ENCODE results near the gene BEAN1.
"Not testable (repeated sequence)": the region's sequence is repeated elsewhere in the genome, so short reads cannot be mapped to it uniquely, and the experiment has no call there.

Gene BEAN1

GRCh38 chr16:66497921-66498320 lies 70.8 kb downstream of the BEAN1 start:
- FAIRE-seq; DNase-seq (ENCODE audit: insufficient read length, low spot score): not testable (repeated sequence)

- not testable (repeated sequence) for DNase-seq (ENCODE audit: insufficient read length, low spot score); FAIRE-seq
Measured at GRCh38 chr16:66501563-66501962, 74.5 kb downstream of the BEAN1 start.

GRCh38 chr16:66502020-66502913 lies 75.2 kb downstream of the BEAN1 start:
- DNase-seq (ENCODE audit: insufficient read length, low spot score), result no peak
- FAIRE-seq, result no peak

GRCh38 chr16:66503030-66503429 lies 75.9 kb downstream of the BEAN1 start:
- FAIRE-seq, result no peak

GRCh38 chr16:66503612-66504011 lies 76.5 kb downstream of the BEAN1 start:
- no peak for FAIRE-seq
- DNase-seq (ENCODE audit: insufficient read length, low spot score), result no peak

More at GRCh38 chr16:66503030-66503429, 75.9 kb downstream of the BEAN1 start:
- no peak for DNase-seq (ENCODE audit: insufficient read length, low spot score)

- FAIRE-seq, result no peak
- DNase-seq (ENCODE audit: insufficient read length, low spot score), result no peak
Measured at GRCh38 chr16:66507731-66508239, 80.7 kb downstream of the BEAN1 start.

- DNase-seq (ENCODE audit: insufficient read length, low spot score), result no peak
- FAIRE-seq, result no peak
Measured at GRCh38 chr16:66508248-66508913, 81.3 kb downstream of the BEAN1 start.

GRCh38 chr16:66508914-66509496 lies 81.9 kb downstream of the BEAN1 start:
- no peak for FAIRE-seq
- no peak for DNase-seq (ENCODE audit: insufficient read length, low spot score)

GRCh38 chr16:66509576-66509975 lies 82.5 kb downstream of the BEAN1 start:
- FAIRE-seq (no peak), DNase-seq (ENCODE audit: insufficient read length, low spot score) (no peak)

GRCh38 chr16:66510298-66510697 lies 83.2 kb downstream of the BEAN1 start:
- DNase-seq (ENCODE audit: insufficient read length, low spot score), result no peak
- FAIRE-seq, result no peak

- peak; percentile 58 for FAIRE-seq
Measured at GRCh38 chr16:66510711-66511601, 83.9 kb downstream of the BEAN1 start.

GRCh38 chr16:66511602-66512271 lies 84.6 kb downstream of the BEAN1 start:
- FAIRE-seq, result peak; percentile 26
- DNase-seq (ENCODE audit: insufficient read length, low spot score), result peak; percentile 56

More at GRCh38 chr16:66510711-66511601, 83.9 kb downstream of the BEAN1 start:
- no peak for DNase-seq (ENCODE audit: insufficient read length, low spot score)

- FAIRE-seq (no peak), DNase-seq (ENCODE audit: insufficient read length, low spot score) (no peak)
Measured at GRCh38 chr16:66512272-66513110, 85.4 kb downstream of the BEAN1 start.

- DNase-seq (ENCODE audit: insufficient read length, low spot score), result no peak
- FAIRE-seq, result no peak
Measured at GRCh38 chr16:66513111-66513723, 86.1 kb downstream of the BEAN1 start.

GRCh38 chr16:66514391-66514790 lies 87.3 kb downstream of the BEAN1 start:
- DNase-seq (ENCODE audit: insufficient read length, low spot score); FAIRE-seq: not testable (repeated sequence)

GRCh38 chr16:66514980-66515595 lies 88.0 kb downstream of the BEAN1 start:
- not testable (repeated sequence) for FAIRE-seq

GRCh38 chr16:66515596-66516508 lies 88.8 kb downstream of the BEAN1 start:
- DNase-seq (ENCODE audit: insufficient read length, low spot score) (no peak), FAIRE-seq (no peak)

More at GRCh38 chr16:66514980-66515595, 88.0 kb downstream of the BEAN1 start:
- not testable (repeated sequence) for DNase-seq (ENCODE audit: insufficient read length, low spot score)

All from HTR-8/SVneo (cell line).